SK-N-MC (cell line): ENCODE measurements around the gene SIMC1.

Experiments used
- DNase-seq: peaks from one replicate; pipeline ENCODE4 v3.0.0-alpha.2; 2011; ENCODE audit warnings: low read depth, low spot score
- H3K27ac ChIP-seq: fragments of 200-600 bp; sonication (generic); 2 replicates; pipeline ENCODE4 v1.5.1; 2016; ENCODE audit warnings: mixed run types
- H3K36me3 ChIP-seq: fragments of 200-600 bp; sonication (generic); 2 replicates; pipeline ENCODE4 v1.6.1; 2017; ENCODE audit warnings: antibody characterized with exemption, low read length, mixed read lengths; ENCODE audit not compliant: insufficient read depth
- H3K4me3 ChIP-seq: fragments of 200-600 bp; sonication (generic); 2 replicates; pipeline ENCODE4 v1.5.1; 2016
- H3K9ac ChIP-seq: fragments of 200-600 bp; sonication (generic); 2 replicates; pipeline ENCODE4 v1.8.0; 2017; ENCODE audit warnings: mixed run types, mixed read lengths; ENCODE audit not compliant: insufficient read length
- H3K9me3 ChIP-seq: fragments of 200-600 bp; sonication (generic); 2 replicates; pipeline ENCODE4 v1.6.1; 2017; ENCODE audit warnings: low read depth, mild to moderate bottlenecking, antibody characterized with exemption, low read length, moderate library complexity, mixed read lengths
- EZH2 ChIP-seq: fragments of 200-600 bp; sonication (generic); IDR thresholded peaks from one replicate; pipeline ENCODE4 v1.6.1; 2017; ENCODE audit warnings: antibody characterized with exemption
- FOXP2 ChIP-seq: optimal IDR thresholded peaks from 2 replicates; pipeline ENCODE3; 2011; ENCODE audit warnings: mild to moderate bottlenecking, moderate library complexity; ENCODE audit not compliant: insufficient read depth; ENCODE audit errors: extremely low read length, control extremely low read depth
- POLR2AphosphoS5 ChIP-seq: IDR thresholded peaks from 2 replicates; pipeline ENCODE4 v1.6.1; 2012; ENCODE audit warnings: mild to moderate bottlenecking, low read depth, low read length, borderline replicate concordance

Gene SIMC1

GRCh38 chr5:176341325-176342157, 103.3 kb downstream of the SIMC1 start:
- H3K4me3 ChIP-seq: no peak overlapping the region
- H3K9ac ChIP-seq: no peak overlapping the region
- no peak for DNase-seq
- no peaks in the 10 kb centered on the region for H3K9me3 ChIP-seq
- no peak overlapping the region for H3K27ac ChIP-seq
- no peak for TF ChIP-seq POLR2AphosphoS5
- TF ChIP-seq FOXP2: no peak
- TF ChIP-seq EZH2: no peak
- peaks cover 38% of the 10 kb centered on the region for H3K36me3 ChIP-seq

GRCh38 chr5:176342158-176342483, 103.9 kb downstream of the SIMC1 start:
- H3K27ac ChIP-seq: no peak overlapping the region
- TF ChIP-seq EZH2: no peak
- TF ChIP-seq FOXP2: no peak
- no peak overlapping the region for H3K9ac ChIP-seq
- no peak overlapping the region for H3K4me3 ChIP-seq
- peaks cover 37% of the 10 kb centered on the region for H3K36me3 ChIP-seq
- H3K9me3 ChIP-seq: no peaks in the 10 kb centered on the region
- no peak for DNase-seq

- Histone ChIP-seq H3K9me3 (no peaks in the 10 kb centered on the region), H3K27ac (no peak overlapping the region), H3K36me3 (peaks cover 38% of the 10 kb centered on the region), H3K9ac (no peak overlapping the region), H3K4me3 (no peak overlapping the region)
- no peak for TF ChIP-seq EZH2
- TF ChIP-seq FOXP2: no peak
- TF ChIP-seq POLR2AphosphoS5: no peak
- DNase-seq: no peak
These were observed 104.7 kb downstream of the SIMC1 start for GRCh38 chr5:176342766-176343458.

GRCh38 chr5:176350416-176350815, 112.2 kb downstream of the SIMC1 start:
- TF ChIP-seq POLR2AphosphoS5 (no peak), FOXP2 (no peak), EZH2 (no peak)
- H3K36me3 ChIP-seq: peaks cover 93% of the 10 kb centered on the region
- no peak overlapping the region for H3K27ac ChIP-seq
- no peak overlapping the region for H3K4me3 ChIP-seq
- no peak for DNase-seq
- H3K9ac ChIP-seq: no peak overlapping the region
- no peaks in the 10 kb centered on the region for H3K9me3 ChIP-seq

- no peak for TF ChIP-seq EZH2
- TF ChIP-seq FOXP2: no peak
- TF ChIP-seq POLR2AphosphoS5: no peak
- no peaks in the 10 kb centered on the region for H3K9me3 ChIP-seq
These were observed 114.1 kb downstream of the SIMC1 start for GRCh38 chr5:176352116-176352878.

GRCh38 chr5:176353533-176353932, 115.3 kb downstream of the SIMC1 start:
- no peaks in the 10 kb centered on the region for H3K9me3 ChIP-seq
- DNase-seq: no peak
- H3K9ac ChIP-seq: no peak overlapping the region
- no peak overlapping the region for H3K27ac ChIP-seq
- H3K36me3 ChIP-seq: peaks cover 93% of the 10 kb centered on the region
- no peak overlapping the region for H3K4me3 ChIP-seq
- TF ChIP-seq POLR2AphosphoS5 (no peak), EZH2 (no peak), FOXP2 (no peak)

More at GRCh38 chr5:176352116-176352878, 114.1 kb downstream of the SIMC1 start:
- H3K36me3 ChIP-seq: peaks cover 93% of the 10 kb centered on the region
- no peak overlapping the region for H3K27ac ChIP-seq
- no peak overlapping the region for H3K4me3 ChIP-seq
- no peak overlapping the region for H3K9ac ChIP-seq
- no peak for DNase-seq

GRCh38 chr5:176355400-176356178, 117.4 kb downstream of the SIMC1 start:
- H3K4me3 ChIP-seq: no peak overlapping the region
- no peak overlapping the region for H3K27ac ChIP-seq
- TF ChIP-seq EZH2 (no peak), FOXP2 (no peak), POLR2AphosphoS5 (no peak)
- peaks cover 81% of the 10 kb centered on the region for H3K36me3 ChIP-seq
- H3K9me3 ChIP-seq: no peaks in the 10 kb centered on the region
- no peak overlapping the region for H3K9ac ChIP-seq
- no peak for DNase-seq
